A549 (cell line): ENCODE measurements around the gene RBPJ.

Experiments used
- CTCF ChIP-seq: fragments of >200 bp; sonication (Bioruptor Twin); formaldehyde crosslinking; IDR thresholded peaks from 3 replicates; pipeline ENCODE4 v1.5.1; 2016
- E2F6 ChIP-seq: IDR thresholded peaks from 2 replicates; pipeline ENCODE4 v1.6.1; 2012; ENCODE audit warnings: low read depth, borderline replicate concordance
- ELK1 ChIP-seq: fragments of 150-350 bp; IDR thresholded peaks from 2 replicates; pipeline ENCODE4 v1.6.1; 2014; ENCODE audit warnings: low read depth, mild to moderate bottlenecking, low read length
- EP300 ChIP-seq, 2 experiments: fragments of >200 bp; sonication (Bioruptor Twin); formaldehyde crosslinking; IDR thresholded peaks; 2 replicates in 1 of 2; 3 replicates in 1 of 2; pipeline ENCODE4 v1.6.1; 2016 to 2017
- ESRRA ChIP-seq: fragments of 150-350 bp; IDR thresholded peaks from 2 replicates; pipeline ENCODE4 v1.6.1; 2014; ENCODE audit warnings: mild to moderate bottlenecking, low read length, borderline replicate concordance
- FOSL2 ChIP-seq, 2 experiments: fragments of 450-650 bp in 1 of 2; fragments of >200 bp in 1 of 2; sonication (Bioruptor Twin) in 1 of 2; formaldehyde crosslinking; IDR thresholded peaks; 2 replicates each; pipeline versions ENCODE4 v1.5.0 to v1.6.1; 2016 to 2020; ENCODE audit warnings: mild to moderate bottlenecking in 1 of 2, moderate library complexity in 1 of 2
- HMGXB4 ChIP-seq: fragments of 250-450 bp; sonication (Bioruptor Pico); IDR thresholded peaks from 2 replicates; pipeline ENCODE4 v1.5.0; 2021; ENCODE audit warnings: mild to moderate bottlenecking, moderate library complexity, borderline replicate concordance
- JUN ChIP-seq, 2 experiments: fragments of >200 bp; sonication (Bioruptor Twin); formaldehyde crosslinking; IDR thresholded peaks; 2 replicates in 1 of 2; 3 replicates in 1 of 2; pipeline ENCODE4 v1.6.1; 2016 to 2017
- NFE2L2 ChIP-seq: fragments of 150-350 bp; conservative IDR thresholded peaks from 2 replicates; pipeline ENCODE4 v1.6.1; 2014; ENCODE audit warnings: low read length
- NR3C1 ChIP-seq: fragments of >200 bp; sonication (Bioruptor Twin); formaldehyde crosslinking; IDR thresholded peaks from 3 replicates; pipeline ENCODE4 v1.6.1; 2017
- PHF8 ChIP-seq: fragments of 200-600 bp; sonication (generic); IDR thresholded peaks from 2 replicates; pipeline ENCODE4 v1.6.1; 2016; ENCODE audit warnings: low read depth, mild to moderate bottlenecking, antibody characterized with exemption, moderate library complexity, borderline replicate concordance
- POLR2A ChIP-seq: IDR thresholded peaks from 2 replicates; pipeline ENCODE4 v1.6.1; 2012; ENCODE audit warnings: mild to moderate bottlenecking, low read length
- RFX5 ChIP-seq: fragments of 450-650 bp; IDR thresholded peaks from 2 replicates; pipeline ENCODE4 v1.7.1; 2014; ENCODE audit warnings: antibody characterized with exemption, mild to moderate bottlenecking, moderate library complexity
- USF2 ChIP-seq: fragments of 450-650 bp; IDR thresholded peaks from 2 replicates; pipeline ENCODE4 v1.6.1; 2014; ENCODE audit warnings: antibody characterized with exemption

GRCh38 chr4:26360273-26360672 lies 39.5 kb downstream of the RBPJ start:
- TF ChIP-seq CTCF (no peak), PHF8 (no peak), POLR2A (no peak), HMGXB4 (no peak), FOSL2 (IDR thresholded peaks at IDR 0.05) (no peak), FOSL2 (CRISPR knock-in tag; IDR thresholded peaks at IDR 0.05) (no peak), ESRRA (no peak), ELK1 (no peak), EP300 (IDR thresholded peaks at IDR 0.05) (no peak), NFE2L2 (no peak), NR3C1 (no peak), RFX5 (no peak), USF2 (no peak), E2F6 (no peak), JUN (IDR thresholded peaks at IDR 0.05) (no peak)
